PFSK-1 (cell line): ENCODE measurements around the gene CXorf65.

ENCODE experiments used
- FOXP2 ChIP-seq: optimal IDR thresholded peaks from 2 replicates; pipeline ENCODE3; 2011; ENCODE audit warnings: borderline replicate concordance, control low read depth, inconsistent platforms; ENCODE audit not compliant: insufficient read depth; ENCODE audit errors: extremely low read length, extremely low read depth
- POLR2AphosphoS5 ChIP-seq: IDR thresholded peaks from 2 replicates; pipeline ENCODE4 v1.6.1; 2012; ENCODE audit warnings: low read depth, mild to moderate bottlenecking, control low read depth, low read length, moderate library complexity
- SIN3A ChIP-seq: IDR thresholded peaks from 2 replicates; pipeline ENCODE4 v1.6.1; 2012; ENCODE audit warnings: mild to moderate bottlenecking, low read length, moderate library complexity, borderline replicate concordance; ENCODE audit not compliant: insufficient read depth
- TAF1 ChIP-seq: IDR thresholded peaks from 2 replicates; pipeline ENCODE4 v1.6.1; 2012; ENCODE audit warnings: low read length, control low read depth, borderline replicate concordance; ENCODE audit not compliant: insufficient read depth
- TF ChIP-seq, protein P1 (sequence below), 2 experiments: IDR thresholded peaks; 2 replicates each; pipeline versions ENCODE4 v1.6.1 to v1.8.0; 2011 to 2012; ENCODE audit warnings: low read depth in 2 of 2, low read length in 2 of 2, control low read depth in 1 of 2, inconsistent platforms in 1 of 2, mild to moderate bottlenecking in 1 of 2, moderate library complexity in 1 of 2; ENCODE audit not compliant: insufficient read depth in 1 of 2

DNA sequence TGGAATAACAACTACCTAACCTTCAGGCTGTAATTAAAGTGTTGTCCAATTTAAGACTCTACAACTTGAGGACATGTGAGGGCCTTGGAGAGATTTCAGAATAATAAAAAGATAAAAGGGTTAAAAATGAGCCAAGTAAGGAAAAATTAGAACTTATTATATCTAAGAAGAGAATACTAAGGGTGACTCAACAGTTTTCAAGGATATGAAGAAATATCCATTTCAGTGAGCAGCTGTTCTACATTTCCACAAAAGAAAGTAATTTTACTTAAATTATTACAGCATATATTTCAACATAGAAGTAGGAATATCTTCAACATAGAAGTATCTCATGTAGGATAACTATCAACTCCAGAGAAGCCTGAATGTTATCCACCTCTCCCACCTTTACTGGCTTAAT, 49.7 kb downstream of the CXorf65 start:
- no peak for TF ChIP-seq TAF1
- TF ChIP-seq SIN3A, result no peak
- TF ChIP-seq, protein P1, sequence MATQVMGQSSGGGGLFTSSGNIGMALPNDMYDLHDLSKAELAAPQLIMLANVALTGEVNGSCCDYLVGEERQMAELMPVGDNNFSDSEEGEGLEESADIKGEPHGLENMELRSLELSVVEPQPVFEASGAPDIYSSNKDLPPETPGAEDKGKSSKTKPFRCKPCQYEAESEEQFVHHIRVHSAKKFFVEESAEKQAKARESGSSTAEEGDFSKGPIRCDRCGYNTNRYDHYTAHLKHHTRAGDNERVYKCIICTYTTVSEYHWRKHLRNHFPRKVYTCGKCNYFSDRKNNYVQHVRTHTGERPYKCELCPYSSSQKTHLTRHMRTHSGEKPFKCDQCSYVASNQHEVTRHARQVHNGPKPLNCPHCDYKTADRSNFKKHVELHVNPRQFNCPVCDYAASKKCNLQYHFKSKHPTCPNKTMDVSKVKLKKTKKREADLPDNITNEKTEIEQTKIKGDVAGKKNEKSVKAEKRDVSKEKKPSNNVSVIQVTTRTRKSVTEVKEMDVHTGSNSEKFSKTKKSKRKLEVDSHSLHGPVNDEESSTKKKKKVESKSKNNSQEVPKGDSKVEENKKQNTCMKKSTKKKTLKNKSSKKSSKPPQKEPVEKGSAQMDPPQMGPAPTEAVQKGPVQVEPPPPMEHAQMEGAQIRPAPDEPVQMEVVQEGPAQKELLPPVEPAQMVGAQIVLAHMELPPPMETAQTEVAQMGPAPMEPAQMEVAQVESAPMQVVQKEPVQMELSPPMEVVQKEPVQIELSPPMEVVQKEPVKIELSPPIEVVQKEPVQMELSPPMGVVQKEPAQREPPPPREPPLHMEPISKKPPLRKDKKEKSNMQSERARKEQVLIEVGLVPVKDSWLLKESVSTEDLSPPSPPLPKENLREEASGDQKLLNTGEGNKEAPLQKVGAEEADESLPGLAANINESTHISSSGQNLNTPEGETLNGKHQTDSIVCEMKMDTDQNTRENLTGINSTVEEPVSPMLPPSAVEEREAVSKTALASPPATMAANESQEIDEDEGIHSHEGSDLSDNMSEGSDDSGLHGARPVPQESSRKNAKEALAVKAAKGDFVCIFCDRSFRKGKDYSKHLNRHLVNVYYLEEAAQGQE (IDR thresholded peaks at IDR 0.05; ENCODE audit: insufficient read depth in 1 of 2, low read depth in 2 of 2, low read length in 2 of 2), result no peak
- no peak for TF ChIP-seq POLR2AphosphoS5
- TF ChIP-seq FOXP2, result no peak
